Activated CD8-positive, alpha-beta T cell treated with anti-CD3 and anti-CD28 coated beads for 36 hours (primary cell): ENCODE measurements around the gene CLDN14. TPM values are rescaled to one million over a fixed set of nuclear protein-coding genes. Genes with fewer than 3 reads are reported as not detected.

ENCODE experiments used
- ATAC-seq: fragments of 200-7000 bp; cut with Tn5 transposase; one replicate; pipeline ENCODE4 v1.10.0; 2021; ENCODE audit warnings: mild to moderate bottlenecking, moderate library complexity
- CTCF ChIA-PET: fragments of 350-600 bp; sonication (Branson Sonifier 250); formaldehyde crosslinking; loops from one replicate; lab custom pipeline; 2021; ENCODE audit warnings: antibody characterized with exemption; lab: Charles Lee
- POLR2A ChIA-PET: fragments of 350-600 bp; sonication (Branson Sonifier 250); formaldehyde crosslinking; loops from one replicate; lab custom pipeline; 2021; ENCODE audit warnings: antibody characterized with exemption; lab: Charles Lee
- DNase-seq: peaks from one replicate; pipeline ENCODE4 v3.0.0-alpha.2; 2020
- H3K27ac Mint-ChIP-seq: one replicate; pipeline ENCODE4 v1.8.0; 2021; ENCODE audit warnings: mild to moderate bottlenecking, mixed read lengths
- H3K27me3 Mint-ChIP-seq: one replicate; pipeline ENCODE4 v1.8.0; 2021; ENCODE audit warnings: mixed read lengths
- H3K36me3 Mint-ChIP-seq: one replicate; pipeline ENCODE4 v1.8.0; 2021; ENCODE audit warnings: low read depth, mixed read lengths
- H3K4me1 Mint-ChIP-seq: one replicate; pipeline ENCODE4 v1.8.0; 2021; ENCODE audit warnings: low read depth, mixed read lengths
- H3K4me3 Mint-ChIP-seq: one replicate; pipeline ENCODE4 v1.8.0; 2021; ENCODE audit warnings: mild to moderate bottlenecking, moderate library complexity, mixed read lengths
- H3K9me3 Mint-ChIP-seq: one replicate; pipeline ENCODE4 v1.8.0; 2021; ENCODE audit warnings: mixed read lengths
- CTCF ChIP-seq: fragments of 200-600 bp; IDR thresholded peaks from one replicate; pipeline ENCODE4 v1.8.0; 2022; ENCODE audit warnings: antibody characterized with exemption, mild to moderate bottlenecking
- intact Hi-C: fragments of 100-400 bp; cut with micrococcal nuclease; formaldehyde crosslinking; loops from one replicate; pipeline ENCODE4 v1.10.0; 2022
- total RNA-seq, 2 experiments: library from RNA; stranded (reverse); gene quantifications; one replicate each; pipeline ENCODE4 v1.2.3, GENCODE V29; 2021

CLDN14 gene
- total RNA-seq, 2 experiments from 2014 or later = not detected

GRCh38 chr21:36501589-36501892, 21.6 kb upstream of the CLDN14 start:
- TF ChIP-seq CTCF = no peak
- H3K36me3 Mint-ChIP-seq = no peaks in the 10 kb centered on the region
- POLR2A ChIA-PET = no interaction called here
- no peak overlapping the region for H3K4me3 Mint-ChIP-seq
- no peaks in the 10 kb centered on the region for H3K4me1 Mint-ChIP-seq
- intact Hi-C loops = loop anchor here (5.0 kb wide), 2 partner anchors 86 to 426 kb away; no protein-coding TSS in a partner anchor
- ATAC-seq (no peak), DNase-seq (no peak)
- CTCF ChIA-PET = interaction anchor here (4.3 kb wide), 1 partner anchor 129 kb away, joined by 20 read pairs; no protein-coding TSS in a partner anchor
- no peaks in the 10 kb centered on the region for H3K9me3 Mint-ChIP-seq
- H3K27me3 Mint-ChIP-seq = no peaks in the 10 kb centered on the region
- H3K27ac Mint-ChIP-seq = no peak overlapping the region

- no peak for DNase-seq
- POLR2A ChIA-PET = no interaction called here
- no peak overlapping the region for H3K27ac Mint-ChIP-seq
- intact Hi-C loops = loop anchor here (5.0 kb wide), 2 partner anchors 87 to 427 kb away; no protein-coding TSS in a partner anchor
- TF ChIP-seq CTCF = no peak
- ATAC-seq = no peak
- H3K9me3 Mint-ChIP-seq = no peaks in the 10 kb centered on the region
- CTCF ChIA-PET = interaction anchor here (1.0 to 1.2 kb wide), 2 partner anchors 12 to 17 kb away, joined by 3 read pairs; no protein-coding TSS in a partner anchor
- H3K4me1 Mint-ChIP-seq = no peaks in the 10 kb centered on the region
- no peaks in the 10 kb centered on the region for H3K27me3 Mint-ChIP-seq
- H3K36me3 Mint-ChIP-seq = no peaks in the 10 kb centered on the region
- no peak overlapping the region for H3K4me3 Mint-ChIP-seq
Measured at GRCh38 chr21:36499578-36500471, 19.9 kb upstream of the CLDN14 start.

- DNase-seq = no peak
- Mint-ChIP-seq H3K4me1 (no peaks in the 10 kb centered on the region), H3K9me3 (no peaks in the 10 kb centered on the region), H3K36me3 (no peaks in the 10 kb centered on the region), H3K27me3 (no peaks in the 10 kb centered on the region), H3K27ac (no peak overlapping the region), H3K4me3 (no peak overlapping the region)
- POLR2A ChIA-PET = no interaction called here
- no peak for TF ChIP-seq CTCF
- intact Hi-C loops = no loop called here
- ATAC-seq = no peak
- CTCF ChIA-PET = interaction anchor here (0.6 to 2.1 kb wide), 2 partner anchors 11 to 507 kb away, joined by 3 to 6 read pairs; no protein-coding TSS in a partner anchor
Measured at GRCh38 chr21:36494557-36494956, 14.6 kb upstream of the CLDN14 start.

GRCh38 chr21:36491209-36491910, 11.4 kb upstream of the CLDN14 start:
- no peak overlapping the region for H3K4me3 Mint-ChIP-seq
- H3K9me3 Mint-ChIP-seq = no peaks in the 10 kb centered on the region
- H3K4me1 Mint-ChIP-seq = no peaks in the 10 kb centered on the region
- DNase-seq (no peak), ATAC-seq (no peak)
- intact Hi-C loops = no loop called here
- no peak overlapping the region for H3K27ac Mint-ChIP-seq
- ChIA-PET POLR2A (no interaction called here), CTCF (interaction anchor here (0.6 kb wide), 1 partner anchor 70 kb away, joined by 3 read pairs; no protein-coding TSS in a partner anchor)
- H3K36me3 Mint-ChIP-seq = no peaks in the 10 kb centered on the region
- H3K27me3 Mint-ChIP-seq = peaks cover 2% of the 10 kb centered on the region
- TF ChIP-seq CTCF = no peak

GRCh38 chr21:36489776-36490165, 9.8 kb upstream of the CLDN14 start:
- no peak for ATAC-seq
- Mint-ChIP-seq H3K4me1 (no peaks in the 10 kb centered on the region), H3K27me3 (peaks cover 2% of the 10 kb centered on the region), H3K36me3 (no peaks in the 10 kb centered on the region), H3K4me3 (no peak overlapping the region), H3K27ac (no peak overlapping the region), H3K9me3 (no peaks in the 10 kb centered on the region)
- TF ChIP-seq CTCF = no peak
- ChIA-PET POLR2A (no interaction called here), CTCF (no interaction called here)
- no peak for DNase-seq
- intact Hi-C loops = no loop called here
